K562 (cell line): ENCODE measurements around the gene ULBP1. TPM values are rescaled to one million over a fixed set of nuclear protein-coding genes. Genes with fewer than 3 reads are reported as not detected.

Experiments used
- COPS2 ChIP-seq: fragments of 450-650 bp; conservative IDR thresholded peaks from 2 replicates; pipeline ENCODE4 v1.6.1; 2016; ENCODE audit warnings: mild to moderate bottlenecking, moderate library complexity
- E2F8 ChIP-seq: fragments of 450-650 bp; IDR thresholded peaks from 2 replicates; pipeline ENCODE4 v1.7.1; 2018; ENCODE audit warnings: mild to moderate bottlenecking, low read depth; ENCODE audit not compliant: partially characterized antibody
- ELF4 ChIP-seq: fragments of 450-650 bp; formaldehyde crosslinking; IDR thresholded peaks from 2 replicates; pipeline ENCODE4 v1.4.0; 2022; ENCODE audit warnings: missing genetic modification characterization
- ETV5 ChIP-seq: sonication (generic); formaldehyde crosslinking; IDR thresholded peaks from 2 replicates; pipeline ENCODE4 v1.4.0; 2020; ENCODE audit warnings: low read depth, mild to moderate bottlenecking, missing genetic modification reagents
- FOXJ3 ChIP-seq: sonication (generic); formaldehyde crosslinking; IDR thresholded peaks from 2 replicates; pipeline ENCODE4 v1.4.0; 2020; ENCODE audit warnings: mild to moderate bottlenecking, missing genetic modification reagents
- KHSRP ChIP-seq: fragments of 450-650 bp; IDR thresholded peaks from 2 replicates; pipeline ENCODE4 v1.6.1; 2017
- KLF13 ChIP-seq: fragments of 450-650 bp; IDR thresholded peaks from 2 replicates; pipeline ENCODE4 v1.6.1; 2016; ENCODE audit warnings: missing genetic modification characterization, low read depth, mild to moderate bottlenecking, missing compliant biosample characterization, moderate library complexity, borderline replicate concordance
- KLF6 ChIP-seq: fragments of 250-450 bp; sonication (Bioruptor Pico); IDR thresholded peaks from 2 replicates; pipeline ENCODE4 v1.4.0; 2020; ENCODE audit warnings: mild to moderate bottlenecking, moderate library complexity, borderline replicate concordance
- MXI1 ChIP-seq: IDR thresholded peaks from 2 replicates; pipeline ENCODE4 v1.6.1; 2011; ENCODE audit warnings: low read depth, mild to moderate bottlenecking, improper control_type of control experiment, low read length
- MYBL2 ChIP-seq, 2 experiments: fragments of 450-650 bp in 1 of 2; sonication (generic) in 1 of 2; formaldehyde crosslinking in 1 of 2; IDR thresholded peaks; 2 replicates each; pipeline versions ENCODE4 v1.6.1 to v1.8.1; 2017 to 2022; ENCODE audit warnings: borderline replicate concordance in 1 of 2, inconsistent platforms in 1 of 2, low read depth in 1 of 2, mild to moderate bottlenecking in 1 of 2, missing genetic modification reagents in 1 of 2, moderate library complexity in 1 of 2
- OTX1 ChIP-seq: fragments of 450-650 bp; formaldehyde crosslinking; IDR thresholded peaks from 2 replicates; pipeline ENCODE4 v1.4.0; 2022; ENCODE audit warnings: mild to moderate bottlenecking
- PTRF ChIP-seq: fragments of 450-650 bp; IDR thresholded peaks from 2 replicates; pipeline ENCODE4 v1.6.1; 2016; ENCODE audit warnings: mild to moderate bottlenecking, missing genetic modification characterization, missing compliant biosample characterization
- PURB ChIP-seq: sonication (generic); formaldehyde crosslinking; IDR thresholded peaks from 2 replicates; pipeline ENCODE4 v1.9.0; 2021; ENCODE audit warnings: low read depth, mild to moderate bottlenecking, missing genetic modification reagents
- SFPQ ChIP-seq: fragments of 200-400 bp; formaldehyde crosslinking; IDR thresholded peaks from 2 replicates; pipeline ENCODE4 v1.6.1; 2017; ENCODE audit warnings: mild to moderate bottlenecking, low read depth, low read length, moderate library complexity
- ZKSCAN1 ChIP-seq: fragments of 150-350 bp; IDR thresholded peaks from 2 replicates; pipeline ENCODE4 v1.6.1; 2016; ENCODE audit warnings: low read depth, low read length
- ZNF347 ChIP-seq: fragments of 450-650 bp; formaldehyde crosslinking; IDR thresholded peaks from 2 replicates; pipeline ENCODE4 v1.4.0; 2020; ENCODE audit warnings: low read depth, mild to moderate bottlenecking, moderate library complexity
- ZNF384 ChIP-seq: IDR thresholded peaks from 2 replicates; pipeline ENCODE4 v1.6.1; 2012; ENCODE audit warnings: low read depth, low read length, improper control_type of control experiment
- ZNF717 ChIP-seq: fragments of 250-450 bp; sonication (Bioruptor Pico); IDR thresholded peaks from 2 replicates; pipeline ENCODE4 v1.5.0; 2021
- ZSCAN32 ChIP-seq: fragments of 450-650 bp; formaldehyde crosslinking; IDR thresholded peaks from 2 replicates; pipeline ENCODE4 v1.4.0; 2020; ENCODE audit warnings: mild to moderate bottlenecking, moderate library complexity
- polyA plus RNA-seq, 8 experiments: library from polyadenylated mRNA; depleted of rRNA in 4 of 8; stranded (reverse) in 5 of 8; unstranded in 3 of 8; fragments of >200 nt; fragmentation: Nextera tagmentation in 2 of 8; fragmentation: Illumina TruSeq in 1 of 8; extraction: Ambion mirVana in 2 of 8; extraction: Trizol in 1 of 8; gene quantifications; 2 replicates each; pipeline versions ENCODE4 v1.2.1 to v1.2.3, GENCODE V29; 2011 to 2014; ENCODE audit warnings: inconsistent platforms in 1 of 8, missing spikeins in 1 of 8
- total RNA-seq, 7 experiments: library from RNA; depleted of rRNA in 6 of 7; stranded (reverse); fragments of >200 nt in 6 of 7; fragmentation: Illumina TruSeq in 2 of 7; extraction: Trizol in 2 of 7; gene quantifications; 2 replicates each; pipeline versions ENCODE4 v1.2.1 to v1.2.3, GENCODE V29; 2011 to 2021; ENCODE audit warnings: low replicate concordance in 1 of 7
- TF ChIP-seq, protein P1 (sequence below): IDR thresholded peaks from 3 replicates; pipeline ENCODE4 v1.6.1; 2011; ENCODE audit warnings: borderline replicate concordance, mild to moderate bottlenecking; ENCODE audit not compliant: insufficient read length, insufficient read depth
- TF ChIP-seq, protein P2 (sequence below), 2 experiments: IDR thresholded peaks; 2 replicates each; pipeline ENCODE4 v1.6.1; 2011; ENCODE audit warnings: borderline replicate concordance in 1 of 2, control low read depth in 1 of 2, low read depth in 1 of 2, low read length in 1 of 2, mild to moderate bottlenecking in 1 of 2, mixed read lengths in 1 of 2, moderate library complexity in 1 of 2; ENCODE audit not compliant: insufficient read depth in 1 of 2, insufficient read length in 1 of 2, poor library complexity in 1 of 2, severe bottlenecking in 1 of 2; ENCODE audit errors: extremely low read depth in 1 of 2

Gene ULBP1
- total and polyA plus RNA-seq, 9 of the 15 experiments (the other 6 are each of a cell fraction or from before 2014, with no cell fraction given) = 0.33 to 6.0 (median 2.5) TPM

- TF ChIP-seq E2F8 (no peak), MYBL2 (IDR thresholded peaks at IDR 0.05; ENCODE audit: low read depth) (no peak), MYBL2 (CRISPR knock-in tag; IDR thresholded peaks at IDR 0.05; ENCODE audit: borderline replicate concordance) (no peak), PTRF (tag) (no peak), ZKSCAN1 (no peak), KHSRP (no peak), ETV5 (CRISPR knock-in tag) (no peak), ZSCAN32 (0 out of 2 replicates have a peak, but pooled peaks have one; percentile 28), COPS2 (no peak), KLF6 (no peak), ELF4 (CRISPR knock-in tag) (0 out of 2 replicates have a peak, but pooled peaks have one; percentile 11), KLF13 (no peak), OTX1 (CRISPR knock-in tag) (0 out of 2 replicates have a peak, but pooled peaks have one; percentile 38), MXI1 (no peak), ZNF347 (no peak), FOXJ3 (CRISPR knock-in tag) (no peak), ZNF717 (CRISPR knock-in tag) (no peak), SFPQ (no peak), PURB (no peak), ZNF384 (no peak)
- TF ChIP-seq, protein P1, sequence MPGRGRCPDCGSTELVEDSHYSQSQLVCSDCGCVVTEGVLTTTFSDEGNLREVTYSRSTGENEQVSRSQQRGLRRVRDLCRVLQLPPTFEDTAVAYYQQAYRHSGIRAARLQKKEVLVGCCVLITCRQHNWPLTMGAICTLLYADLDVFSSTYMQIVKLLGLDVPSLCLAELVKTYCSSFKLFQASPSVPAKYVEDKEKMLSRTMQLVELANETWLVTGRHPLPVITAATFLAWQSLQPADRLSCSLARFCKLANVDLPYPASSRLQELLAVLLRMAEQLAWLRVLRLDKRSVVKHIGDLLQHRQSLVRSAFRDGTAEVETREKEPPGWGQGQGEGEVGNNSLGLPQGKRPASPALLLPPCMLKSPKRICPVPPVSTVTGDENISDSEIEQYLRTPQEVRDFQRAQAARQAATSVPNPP = no peak
- TF ChIP-seq, protein P2, sequence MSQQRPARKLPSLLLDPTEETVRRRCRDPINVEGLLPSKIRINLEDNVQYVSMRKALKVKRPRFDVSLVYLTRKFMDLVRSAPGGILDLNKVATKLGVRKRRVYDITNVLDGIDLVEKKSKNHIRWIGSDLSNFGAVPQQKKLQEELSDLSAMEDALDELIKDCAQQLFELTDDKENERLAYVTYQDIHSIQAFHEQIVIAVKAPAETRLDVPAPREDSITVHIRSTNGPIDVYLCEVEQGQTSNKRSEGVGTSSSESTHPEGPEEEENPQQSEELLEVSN (IDR thresholded peaks at IDR 0.05; ENCODE audit: borderline replicate concordance in 1 of 2, extremely low read depth in 1 of 2, insufficient read depth in 1 of 2, insufficient read length in 1 of 2, low read depth in 1 of 2, low read length in 1 of 2, poor library complexity in 1 of 2, severe bottlenecking in 1 of 2) = no peak
Observed at GRCh38 chr6:149963212-149963461, 606 bp upstream of the ULBP1 start (continued).
